Measurements from ENCODE around the gene ARHGEF1.
"Not testable (repeated sequence)": the region's sequence is repeated elsewhere in the genome, so short reads cannot be mapped to it uniquely, and the experiment has no call there.

Gene ARHGEF1

DNA sequence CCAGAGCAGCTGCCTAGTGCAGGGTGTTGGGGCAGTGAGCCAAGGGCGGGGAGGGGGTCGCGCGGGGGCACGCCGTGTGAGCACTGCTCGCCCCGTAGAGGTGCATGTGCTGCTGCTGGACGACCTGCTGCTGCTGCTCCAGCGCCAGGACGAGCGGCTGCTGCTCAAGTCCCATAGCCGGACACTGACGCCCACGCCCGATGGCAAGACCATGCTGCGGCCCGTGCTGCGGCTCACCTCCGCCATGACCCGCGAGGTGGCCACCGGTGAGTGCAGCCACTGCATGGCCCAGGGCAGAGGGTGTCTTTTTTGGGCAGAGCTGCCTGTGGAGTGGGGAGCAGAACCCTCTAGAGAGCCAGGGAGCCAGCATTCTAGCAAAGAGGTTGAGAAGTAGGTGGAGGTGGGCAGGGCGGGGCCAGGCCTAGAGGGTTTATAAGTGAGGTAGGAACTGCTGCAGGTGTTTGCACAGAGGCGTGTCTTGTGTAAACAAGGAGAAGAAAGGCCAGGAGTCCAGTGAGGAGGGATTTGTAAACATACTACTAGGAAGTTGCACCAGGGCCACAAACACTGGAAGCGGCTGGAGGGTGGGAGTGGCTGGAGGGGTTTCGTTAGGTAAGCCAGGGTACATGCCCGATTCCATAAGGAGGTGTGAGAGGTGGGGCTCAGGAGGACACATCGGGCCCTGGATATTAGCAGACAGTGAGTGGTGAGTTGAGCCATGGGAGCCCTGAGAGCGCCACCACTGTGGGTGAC lies 21.3 kb downstream of the ARHGEF1 start:
- no peak for DNase-seq (ENCODE audit: low read depth, low spot score)

DNA sequence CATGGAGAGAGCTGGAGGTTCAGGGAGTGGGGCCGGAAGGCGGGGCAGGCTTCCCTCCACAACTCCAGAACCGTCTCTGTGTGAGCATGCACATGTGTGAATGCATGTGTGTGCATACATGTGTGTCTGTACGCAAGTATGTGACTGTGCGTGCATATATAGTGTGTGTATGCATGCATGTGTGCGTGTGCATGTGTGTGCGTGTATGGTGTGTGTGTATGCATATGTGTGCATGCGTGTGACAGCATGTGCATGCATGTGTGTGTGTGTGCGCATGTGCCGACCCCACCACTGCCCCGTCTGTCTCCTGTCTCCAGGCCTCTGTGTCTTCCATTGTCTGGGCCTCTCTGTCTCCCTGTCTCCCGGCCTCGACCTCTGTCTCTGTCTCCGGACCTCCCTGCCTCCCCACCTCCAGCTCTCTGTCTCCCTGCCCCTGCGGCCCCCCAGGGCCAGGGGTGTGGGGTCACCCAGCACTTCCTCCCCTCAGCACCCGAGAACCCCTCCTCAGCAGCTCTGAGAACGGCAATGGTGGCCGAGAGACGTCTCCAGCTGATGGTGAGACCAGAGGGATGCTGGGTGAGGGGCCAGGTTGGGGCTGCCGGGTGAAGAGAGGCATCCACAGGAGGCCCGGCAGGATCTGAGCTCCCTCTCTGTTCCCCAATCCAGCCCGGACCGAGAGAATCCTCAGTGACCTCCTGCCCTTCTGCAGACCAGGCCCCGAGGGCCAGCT lies 22.5 kb downstream of the ARHGEF1 start:
- no peak for DNase-seq (ENCODE audit: low read depth, low spot score)

DNA sequence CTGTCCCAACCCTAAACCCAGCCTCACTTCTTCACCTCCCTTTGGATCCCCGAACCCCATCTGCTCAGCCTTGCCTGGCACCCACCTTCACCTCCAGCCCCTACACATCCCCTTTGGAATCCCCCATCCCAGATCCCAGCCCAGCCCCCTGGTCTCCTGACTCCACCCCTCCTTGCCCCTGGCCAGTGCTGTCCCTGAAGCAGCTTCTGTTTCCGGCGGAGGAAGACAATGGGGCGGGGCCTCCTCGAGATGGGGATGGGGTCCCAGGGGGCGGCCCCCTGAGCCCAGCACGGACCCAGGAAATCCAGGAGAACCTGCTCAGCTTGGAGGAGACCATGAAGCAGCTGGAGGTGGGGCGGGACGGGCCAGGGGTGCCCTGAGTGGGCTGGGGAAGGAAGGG lies 23.3 kb downstream of the ARHGEF1 start:
- no peak for DNase-seq (ENCODE audit: low read depth, low spot score)

DNA sequence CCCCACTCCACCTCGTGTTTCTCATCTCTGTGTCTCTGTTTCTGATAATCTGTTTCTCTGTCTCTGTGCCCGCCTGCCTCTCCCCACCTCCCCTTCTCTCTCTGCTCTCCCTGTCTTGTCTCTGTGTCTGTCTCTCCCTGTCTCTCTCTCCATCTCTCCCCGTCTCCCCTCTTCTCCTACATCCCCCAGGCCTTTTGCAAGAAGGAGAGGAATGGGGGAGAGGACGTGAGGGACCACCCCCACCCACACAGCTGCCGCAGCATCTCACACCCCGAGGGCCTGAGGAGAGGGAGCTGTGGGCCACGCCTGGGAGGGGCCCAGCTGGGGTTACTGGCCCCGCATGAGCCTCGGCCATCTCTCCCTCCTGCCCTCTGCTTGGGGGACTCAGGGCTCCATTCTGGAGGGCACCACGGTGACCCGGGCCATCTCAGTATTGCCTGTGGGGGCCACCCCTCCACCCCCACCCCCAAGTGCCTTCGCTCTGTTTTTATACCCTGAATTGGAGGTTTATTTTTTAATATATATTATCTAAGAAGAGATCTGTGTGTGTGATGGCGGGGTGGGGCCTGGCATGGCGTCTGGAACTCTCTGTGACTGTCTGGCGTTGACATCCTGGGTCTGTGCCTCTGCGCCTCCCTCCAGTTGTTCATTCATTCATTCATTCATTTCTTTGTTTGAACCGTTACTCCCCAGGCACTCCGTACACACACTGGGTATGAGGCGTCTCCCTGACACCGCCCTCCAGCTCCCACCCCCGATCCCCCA lies 24.1 kb downstream of the ARHGEF1 start:
- DNase-seq (ENCODE audit: low read depth, low spot score), result no peak

DNA sequence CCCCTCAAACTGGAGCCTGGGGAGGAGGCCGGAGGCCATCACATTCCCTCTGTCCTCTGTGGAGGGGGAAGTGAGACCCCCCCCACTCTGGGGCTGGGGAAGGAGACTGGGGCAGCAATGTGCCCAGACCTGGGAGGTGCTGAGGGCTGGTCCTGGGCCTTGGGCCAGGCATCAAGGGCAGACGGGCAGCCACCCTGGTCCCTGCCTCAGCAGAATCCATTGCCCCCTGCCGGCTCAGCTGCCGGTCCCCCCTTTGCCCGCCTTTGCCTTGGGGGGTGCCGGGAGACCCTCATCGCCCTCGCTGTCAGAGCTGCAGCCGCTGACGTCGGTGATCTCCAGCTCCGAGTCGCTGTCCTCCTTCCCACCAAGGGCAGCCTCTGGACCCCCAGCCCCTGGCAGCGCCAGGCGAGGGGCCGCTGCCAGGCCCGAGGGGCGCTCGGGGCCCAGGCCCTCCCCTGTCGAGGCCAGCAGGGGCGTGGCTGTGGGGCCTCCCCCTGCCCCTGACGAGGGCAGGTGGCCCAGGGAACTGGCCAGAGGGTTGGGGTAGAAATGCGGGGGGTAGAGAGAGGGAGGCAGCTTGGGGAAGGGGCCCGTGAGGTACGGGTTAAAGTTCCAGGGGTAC lies 25.1 kb downstream of the ARHGEF1 start:
- no peak for DNase-seq (ENCODE audit: low read depth, low spot score)

DNA sequence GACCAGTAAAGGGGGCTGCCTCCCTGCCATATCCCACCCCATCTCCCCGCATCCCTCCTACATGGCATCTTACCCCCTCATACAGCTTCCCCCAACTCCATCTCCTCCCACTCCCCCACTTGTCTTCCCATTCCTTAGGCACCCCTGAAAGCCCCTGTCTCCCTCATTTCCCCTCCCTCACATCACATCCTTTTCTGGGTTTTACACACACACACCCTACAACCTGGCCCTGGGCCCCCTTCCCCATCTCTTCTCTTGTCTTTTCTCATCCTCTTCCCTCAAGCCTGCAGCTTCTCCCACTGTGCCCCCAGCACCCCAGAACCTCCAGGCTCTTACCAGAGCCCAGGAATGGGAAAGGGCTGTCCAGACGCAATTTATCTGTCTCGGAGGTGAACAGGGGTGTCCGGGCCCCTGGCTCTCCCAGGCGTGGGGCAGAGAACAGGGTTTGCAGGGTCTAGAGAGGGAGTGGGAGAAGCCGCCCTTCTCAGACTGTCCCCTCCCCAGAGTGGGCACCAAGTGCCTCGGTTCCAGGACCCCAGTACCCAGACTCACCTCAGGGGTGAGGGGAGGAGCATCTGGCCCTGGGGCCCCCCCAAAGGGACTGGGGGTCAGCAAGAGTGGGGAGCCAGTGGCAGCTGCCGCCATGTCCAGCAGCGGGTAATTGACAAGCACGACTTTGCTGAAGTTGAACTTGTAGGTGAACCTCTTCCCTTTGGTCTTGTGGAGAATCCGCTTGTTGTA lies 25.9 kb downstream of the ARHGEF1 start:
- no peak for DNase-seq (ENCODE audit: low read depth, low spot score)

DNA sequence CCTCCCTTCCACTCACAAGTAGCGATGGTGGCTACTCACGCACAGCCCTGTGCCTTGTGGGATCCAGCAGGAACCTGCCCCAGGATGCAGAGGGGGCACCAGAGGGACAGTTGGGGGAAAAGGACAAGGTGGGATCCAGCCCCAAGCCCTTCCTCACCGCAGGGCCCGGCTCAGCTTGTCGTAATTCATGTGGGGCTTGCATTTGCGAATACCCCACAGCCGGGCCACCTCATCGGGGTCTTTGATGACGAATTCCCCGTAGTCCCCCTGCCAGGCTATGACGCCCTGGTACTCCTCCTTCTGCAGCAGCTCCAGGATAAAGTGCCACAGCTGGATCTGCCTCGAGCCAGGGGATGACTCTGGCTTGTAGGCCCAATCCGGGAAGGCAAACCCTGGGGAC lies 26.7 kb downstream of the ARHGEF1 start:
- DNase-seq (ENCODE audit: low read depth, low spot score), result no peak

DNA sequence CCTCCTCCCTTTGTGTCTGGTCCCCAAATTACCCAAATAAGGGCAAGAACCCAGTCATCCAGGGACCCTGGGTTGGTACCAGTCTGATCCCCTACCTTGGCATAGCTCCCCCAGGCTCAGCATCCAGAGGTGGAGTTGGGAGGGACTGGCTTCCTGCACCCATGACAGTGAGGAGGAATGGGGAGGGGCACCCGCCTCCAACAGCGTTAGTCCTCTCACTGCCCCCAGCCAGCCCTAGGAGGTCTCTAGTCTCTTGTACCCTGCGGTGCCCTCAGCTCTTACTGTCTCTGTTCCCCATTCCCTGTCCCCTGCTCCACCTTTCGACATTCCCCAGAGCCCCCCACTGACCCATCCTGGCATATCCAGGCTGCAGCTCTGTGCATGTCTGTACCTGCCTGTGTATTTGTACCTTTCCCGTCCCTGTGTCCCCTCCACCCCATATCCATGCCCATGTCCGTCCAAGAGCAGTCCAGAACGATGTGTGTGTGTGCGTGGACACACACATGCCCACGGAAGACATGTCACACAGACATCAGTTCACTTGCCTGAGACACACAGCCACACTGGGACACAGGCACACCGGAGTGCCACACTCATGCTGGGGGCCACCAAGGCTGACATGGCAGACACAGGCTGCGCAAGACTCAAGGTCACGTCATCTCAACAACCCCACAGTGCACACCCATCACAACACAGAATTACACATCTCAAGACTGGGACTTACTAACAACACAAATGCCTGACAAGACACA lies 27.4 kb downstream of the ARHGEF1 start:
- DNase-seq (ENCODE audit: low read depth, low spot score), result no peak

DNA sequence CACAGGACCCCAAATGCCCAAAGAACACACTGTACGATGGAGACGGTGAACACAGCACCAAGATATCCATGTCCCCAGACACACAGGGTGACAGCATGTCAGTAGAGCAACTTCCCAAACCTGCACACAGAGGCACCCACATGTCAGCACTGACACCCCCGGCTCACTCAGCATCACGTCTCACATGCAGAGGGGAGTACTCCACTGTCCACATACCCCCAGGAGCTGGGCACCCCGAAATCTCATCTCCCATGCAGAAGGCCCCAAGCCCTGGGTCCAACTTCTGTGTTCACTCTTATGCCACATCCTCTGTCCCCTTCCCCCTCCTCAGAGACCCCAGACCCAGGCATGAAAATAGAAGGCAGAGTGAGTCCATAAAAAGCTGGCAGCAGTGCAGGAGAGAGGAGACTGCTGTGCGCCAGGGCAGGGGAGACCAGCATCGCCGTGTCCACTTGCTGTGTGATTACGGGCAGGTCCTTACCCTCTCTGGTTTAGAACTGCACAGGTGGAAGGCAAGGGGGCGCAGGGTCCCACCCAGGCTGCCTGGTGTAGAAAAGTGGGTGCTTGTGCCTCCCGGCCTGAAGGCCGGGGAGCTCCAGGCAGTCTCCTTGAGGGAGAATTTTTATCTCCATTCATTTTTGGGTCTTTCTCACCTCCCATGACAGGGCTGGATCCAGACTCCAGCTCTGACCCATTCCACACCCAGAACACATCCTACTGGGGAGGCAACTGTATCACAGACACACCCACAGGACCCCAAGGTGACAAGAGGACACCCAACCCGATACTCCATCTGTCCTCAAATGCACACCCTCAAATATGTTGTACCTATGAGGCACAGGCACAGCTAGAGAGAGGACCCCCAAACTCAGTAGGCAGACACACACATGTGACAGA lies 28.3 kb downstream of the ARHGEF1 start:
- DNase-seq (ENCODE audit: low read depth, low spot score), result no peak

DNA sequence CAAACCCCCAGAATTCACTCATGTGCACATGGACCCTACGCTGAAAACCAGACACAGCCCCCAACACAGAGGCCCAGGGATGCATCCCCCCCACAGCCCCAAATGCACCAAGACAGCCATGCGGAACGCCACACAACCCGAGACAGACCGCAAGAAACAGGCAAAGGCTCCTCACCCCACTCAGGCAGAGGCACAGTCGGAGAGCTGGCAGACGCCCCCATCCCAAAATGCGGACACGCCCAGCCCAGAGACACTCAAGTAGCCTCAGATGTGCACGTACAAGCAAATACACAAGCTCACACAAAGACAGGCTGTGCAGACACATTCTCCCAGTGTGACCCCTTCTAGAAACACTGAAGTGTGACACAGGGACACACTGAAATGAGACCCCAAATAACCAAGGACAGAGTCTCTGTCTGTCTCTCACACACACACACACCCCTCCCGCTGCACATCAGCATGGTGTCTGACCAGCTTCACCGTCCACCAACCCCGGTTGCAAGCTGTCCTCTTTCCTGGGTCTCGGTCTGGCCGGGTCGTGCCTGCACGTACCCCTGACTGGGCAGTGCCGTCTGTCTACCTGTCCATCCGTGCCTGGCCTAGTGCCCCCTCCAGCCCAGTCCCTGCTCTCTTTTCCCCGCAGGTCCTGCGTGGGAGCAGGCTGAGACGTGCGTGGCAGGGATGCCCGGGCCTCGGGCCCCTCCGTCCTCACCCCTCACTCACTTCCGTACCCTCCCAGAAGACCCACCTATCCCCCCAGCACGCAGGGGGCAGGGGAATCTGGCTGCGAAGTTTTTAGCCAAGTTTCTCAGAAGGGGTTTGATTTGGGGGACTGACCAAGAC lies 29.1 kb downstream of the ARHGEF1 start:
- DNase-seq (ENCODE audit: low read depth, low spot score), result no peak

DNA sequence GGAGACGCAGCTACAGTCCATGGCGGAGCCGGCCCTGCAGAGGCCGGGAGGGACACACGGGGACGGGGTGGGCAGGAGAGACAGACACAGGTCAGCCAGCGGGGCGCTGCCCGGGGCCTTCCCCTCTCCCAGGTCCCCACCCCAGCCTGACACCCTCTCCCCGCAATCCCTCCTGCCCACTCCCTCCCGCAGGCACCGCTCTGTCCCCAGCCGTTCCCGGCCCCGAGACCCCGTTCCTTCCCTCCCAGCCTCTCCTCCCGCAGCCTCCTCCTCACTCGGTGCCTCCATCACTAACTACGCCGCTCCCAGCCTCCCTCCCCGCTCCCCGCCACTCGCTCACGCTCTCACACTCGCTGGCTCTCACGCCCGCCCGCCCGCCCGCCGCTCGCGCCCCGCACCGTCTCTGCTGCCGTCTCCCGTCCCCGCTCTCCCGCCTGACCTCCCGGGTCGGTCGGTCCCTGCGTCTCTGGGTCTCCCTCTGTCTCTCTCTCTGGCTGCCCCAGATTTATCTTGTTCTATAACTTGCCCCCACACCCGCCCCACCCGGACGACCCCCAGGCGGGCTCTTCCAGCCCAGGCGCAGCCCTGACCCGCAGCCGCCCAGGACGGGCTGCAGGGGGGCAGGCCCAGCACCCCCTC lies 30.0 kb downstream of the ARHGEF1 start:
- no peak for DNase-seq (ENCODE audit: low read depth, low spot score)

DNA sequence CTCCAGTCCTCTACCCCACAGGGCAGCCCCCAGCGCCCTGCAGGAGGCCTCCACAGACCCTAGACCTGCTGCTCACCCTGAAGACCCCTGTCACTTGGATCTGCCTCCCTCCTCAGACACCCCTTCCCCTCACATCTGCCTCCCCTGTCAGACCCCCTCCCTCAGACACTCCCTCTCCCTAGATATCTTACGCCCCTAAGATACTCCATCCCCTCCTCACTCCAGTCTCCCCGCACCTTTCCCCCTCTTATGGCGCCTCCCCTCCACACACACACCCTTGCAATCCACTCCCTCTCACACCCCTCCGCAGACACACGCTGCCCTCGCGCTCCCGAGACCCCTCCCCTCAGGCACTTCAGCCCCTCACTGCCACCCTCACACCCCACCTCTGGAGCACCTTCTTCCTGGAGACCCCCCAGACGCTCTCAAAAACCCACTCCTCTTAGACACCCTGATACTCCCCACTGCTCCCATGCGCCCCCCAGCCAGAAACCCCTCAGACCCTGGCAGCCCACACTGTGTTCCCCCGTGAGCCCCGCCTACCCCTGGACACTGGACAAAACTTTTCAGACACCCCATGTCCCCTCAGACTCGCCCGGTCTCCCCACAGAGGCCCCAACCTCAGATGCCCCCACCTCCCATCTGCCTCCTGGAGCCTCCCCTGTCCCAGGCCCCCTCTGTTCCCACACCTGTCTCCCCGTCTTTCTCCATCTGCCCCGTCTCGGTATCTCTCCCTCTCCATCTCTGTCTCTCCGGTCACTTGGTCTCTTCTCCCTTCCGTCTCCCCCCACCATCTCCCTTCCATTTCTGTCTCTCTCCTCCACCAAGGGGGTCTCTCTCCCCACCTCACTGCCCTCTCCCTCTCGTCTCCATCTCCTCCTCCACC lies 30.8 kb downstream of the ARHGEF1 start:
- DNase-seq (ENCODE audit: low read depth, low spot score), result no peak

DNA sequence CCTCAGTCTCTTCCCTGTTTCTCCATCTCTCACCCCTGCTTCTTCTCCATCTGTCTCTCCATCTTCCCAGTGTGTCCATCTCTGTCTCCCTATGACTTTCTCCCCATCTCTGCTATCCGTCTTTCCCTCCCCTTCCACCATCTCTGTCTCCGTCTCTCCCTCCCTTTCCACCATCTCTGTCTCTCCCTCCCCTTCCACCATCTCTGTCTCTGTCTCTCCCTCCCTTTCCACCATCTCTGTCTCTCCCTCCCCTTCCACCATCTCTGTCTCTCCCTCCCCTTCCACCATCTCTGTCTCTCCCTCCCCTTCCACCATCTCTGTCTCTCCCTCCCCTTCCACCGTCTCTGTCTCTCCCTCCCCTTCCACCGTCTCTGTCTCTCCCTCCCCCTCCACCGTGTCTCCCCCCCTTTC lies 31.4 kb downstream of the ARHGEF1 start:
- DNase-seq (ENCODE audit: low read depth, low spot score), result not testable (repeated sequence)

DNA sequence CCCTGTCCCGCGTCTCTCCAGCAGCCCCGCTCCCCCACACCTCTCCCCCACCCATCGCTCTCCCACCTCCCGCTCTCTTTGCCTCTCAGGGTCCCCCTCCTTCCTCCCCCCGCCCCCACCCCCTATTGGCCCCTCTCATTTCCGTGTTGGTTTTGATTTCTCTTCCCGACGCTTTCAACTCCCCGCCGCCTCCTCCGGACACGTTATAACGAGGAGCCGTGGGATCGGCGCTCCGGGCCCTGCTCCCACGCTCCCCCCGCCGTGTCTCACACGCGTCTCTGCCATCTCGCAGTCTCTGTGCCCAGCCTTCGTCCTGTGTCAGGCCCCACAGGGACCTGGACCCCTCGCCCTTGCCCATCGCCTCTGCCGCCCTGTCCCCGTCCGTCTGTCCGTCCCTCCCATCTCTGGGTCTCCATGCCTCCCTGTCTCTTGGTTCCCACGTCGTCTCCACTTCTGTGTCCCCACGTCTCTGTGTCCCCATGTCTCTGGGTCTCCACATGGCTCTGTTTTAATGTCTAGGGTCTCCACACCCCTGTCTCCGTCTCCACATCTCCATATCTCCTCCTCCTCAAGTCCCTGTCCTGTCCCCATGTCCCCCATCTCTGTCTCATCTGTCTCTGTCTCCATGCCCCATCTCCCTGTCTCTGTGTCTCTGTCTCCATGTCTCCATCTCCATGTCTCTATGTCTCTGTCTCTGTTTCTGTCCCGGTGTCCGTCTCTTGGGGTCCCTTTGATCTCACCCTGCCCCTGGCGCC lies 32.2 kb downstream of the ARHGEF1 start:
- no peak for DNase-seq (ENCODE audit: low read depth, low spot score)

DNA sequence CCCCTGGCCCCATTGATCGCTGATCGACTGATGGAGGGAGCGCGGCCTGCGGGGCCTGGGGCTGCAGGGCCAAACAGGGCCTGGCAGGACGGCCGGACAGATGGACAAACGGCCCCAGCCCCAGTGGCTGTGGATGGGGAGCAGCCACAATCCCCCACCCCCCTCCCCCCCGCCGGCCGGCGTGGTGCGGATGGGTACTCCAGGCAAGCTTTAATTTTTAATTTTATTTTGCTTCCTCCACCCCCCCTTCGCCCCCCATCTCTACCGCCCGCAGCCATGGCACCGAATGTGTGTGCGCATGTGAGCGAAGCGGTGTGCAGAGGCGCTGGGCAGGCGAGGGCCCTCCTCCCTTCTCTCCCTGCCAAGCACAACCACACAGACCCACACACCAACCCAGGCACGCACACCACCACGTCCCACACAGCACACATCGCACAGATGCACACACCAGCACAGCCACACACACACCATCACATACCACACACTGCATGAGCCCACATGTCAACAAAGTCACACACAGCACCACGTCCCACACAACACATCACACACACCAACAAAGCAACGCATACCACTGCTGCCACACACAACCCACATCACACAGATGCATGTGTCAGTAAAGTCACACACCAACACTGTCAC lies 32.9 kb downstream of the ARHGEF1 start:
- DNase-seq (ENCODE audit: low read depth, low spot score), result no peak

DNA sequence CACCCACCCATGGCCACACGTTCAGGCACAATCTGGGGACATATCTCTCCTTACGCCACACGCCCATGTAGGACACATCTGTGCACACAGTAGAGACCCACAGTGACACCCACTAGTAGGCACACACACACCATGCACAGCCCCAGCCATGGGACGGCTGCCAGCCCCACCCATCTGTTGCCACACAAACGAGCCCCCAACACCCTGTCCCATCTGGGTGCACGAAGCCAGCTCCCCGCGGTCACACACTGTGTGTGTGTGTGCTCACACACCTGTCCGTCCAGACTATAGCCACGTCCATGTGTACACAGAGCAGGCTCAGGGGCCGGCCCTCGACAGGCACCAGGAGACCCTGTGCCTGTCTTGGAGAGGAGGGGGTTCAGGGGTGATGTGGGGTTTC lies 34.7 kb downstream of the ARHGEF1 start:
- no peak for DNase-seq (ENCODE audit: low read depth, low spot score)
